Natural killer cell (primary cell): ENCODE data around the gene RPS2. TPM values are rescaled to one million over a fixed set of nuclear protein-coding genes. Genes with fewer than 3 reads are reported as not detected.

ENCODE experiments used
- ATAC-seq, 3 donors: fragments of 150-1000 bp in 2 of 3; fragments of 200-7000 bp in 1 of 3; cut with Tn5 transposase; 1 replicate in 1 of 3; 2 replicates in 2 of 3; pipeline ENCODE4 v1.10.0; 2021; ENCODE audit warnings: mild to moderate bottlenecking in 2 of 3, moderate library complexity in 2 of 3
- DNase-seq, 2 donors: peaks; one replicate each; pipeline versions ENCODE4 v3.0.0 to v3.0.0-alpha.2; 2013 to 2021; ENCODE audit warnings: mixed read lengths in 1 of 2
- H3K27ac ChIP-seq: one replicate; pipeline ENCODE4 v1.5.1; 2013; ENCODE audit warnings: mild to moderate bottlenecking, low read length
- H3K27me3 ChIP-seq: one replicate; pipeline ENCODE4 v1.6.1; 2013; ENCODE audit warnings: low read length; ENCODE audit not compliant: control insufficient read depth, insufficient read depth
- H3K36me3 ChIP-seq: one replicate; pipeline ENCODE4 v1.6.1; 2013; ENCODE audit warnings: low read length; ENCODE audit not compliant: control insufficient read depth, insufficient read depth
- H3K4me1 ChIP-seq: one replicate; pipeline ENCODE4 v1.6.1; 2013; ENCODE audit warnings: low read length; ENCODE audit not compliant: control insufficient read depth, insufficient read depth
- H3K4me3 ChIP-seq: one replicate; pipeline ENCODE4 v1.5.1; 2013; ENCODE audit warnings: low read length
- H3K9me3 ChIP-seq: one replicate; pipeline ENCODE4 v1.6.1; 2013; ENCODE audit warnings: low read length; ENCODE audit not compliant: control insufficient read depth, insufficient read depth
- H3K27ac Mint-ChIP-seq, 2 donors: one replicate each; pipeline ENCODE4 v1.8.0; 2022; ENCODE audit warnings: mild to moderate bottlenecking in 2 of 2, mixed read lengths in 2 of 2, moderate library complexity in 1 of 2
- H3K27me3 Mint-ChIP-seq, 2 donors: one replicate each; pipeline ENCODE4 v1.8.0; 2022; ENCODE audit warnings: low read depth in 2 of 2, mixed read lengths in 2 of 2
- H3K36me3 Mint-ChIP-seq: one replicate; pipeline ENCODE4 v1.8.0; 2022; ENCODE audit warnings: mixed read lengths
- H3K4me1 Mint-ChIP-seq, 2 donors: one replicate each; pipeline ENCODE4 v1.8.0; 2022; ENCODE audit warnings: mixed read lengths in 2 of 2
- H3K4me3 Mint-ChIP-seq: one replicate; pipeline ENCODE4 v1.8.0; 2022; ENCODE audit warnings: mild to moderate bottlenecking, moderate library complexity, mixed read lengths
- H3K9me3 Mint-ChIP-seq, 2 donors: one replicate each; pipeline ENCODE4 v1.8.0; 2022; ENCODE audit warnings: mixed read lengths in 2 of 2
- WGBS: methylation state at CpG from one replicate; pipeline ENCODE4 v1.1.7; 2013; ENCODE audit warnings: missing lambda C conversion rate; ENCODE audit not compliant: insufficient coverage; 5-methylcytosine and 5-hydroxymethylcytosine counted together
- intact Hi-C: fragments of 100-400 bp; cut with micrococcal nuclease; formaldehyde crosslinking; loops from one replicate; pipeline ENCODE4 v1.14.2; 2022
- total RNA-seq, 4 donors: library from RNA; stranded (reverse); fragments of 120-200 nt in 1 of 4; gene quantifications; one replicate each; pipeline versions ENCODE4 v1.2.3 to v1.2.4, GENCODE V29; 2013 to 2022
- TF ChIP-seq, protein P1 (sequence below): fragments of 200-600 bp; IDR thresholded peaks from one replicate; pipeline ENCODE4 v1.8.0; 2022; ENCODE audit warnings: antibody characterized with exemption

The RPS2 gene
- total RNA-seq, 3 donors from 2014 or later (not counting 1 experiment from before 2014, with no cell fraction given), result 1,124 to 1,385 (median 1,274) TPM

DNA sequence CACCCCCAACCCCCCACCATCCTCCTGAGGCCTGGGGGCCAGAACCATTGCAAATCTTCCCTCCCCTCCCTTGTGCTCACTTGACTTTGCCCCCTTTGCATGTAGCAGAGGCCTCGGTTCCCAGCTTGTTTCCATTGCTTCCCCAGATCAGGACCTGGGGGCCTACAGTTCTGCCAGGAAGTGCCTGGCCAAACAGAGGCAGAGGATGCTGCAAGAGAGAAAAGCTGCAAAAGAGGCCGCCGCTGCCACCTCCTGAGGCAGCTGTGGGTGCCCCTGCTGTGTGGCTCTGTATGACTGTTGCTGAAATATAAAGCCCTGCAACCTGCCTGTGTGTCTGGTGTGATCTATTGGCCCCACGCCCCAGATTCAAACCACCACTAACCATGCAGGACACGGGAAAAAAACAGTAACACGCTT is 3.0 kb downstream of the RPS2 start:
- Mint-ChIP-seq H3K36me3 (no peaks in the 10 kb centered on the region), H3K27ac (no peak overlapping the region), H3K9me3 (no peaks in the 10 kb centered on the region), H3K4me1 (peaks cover 41% of the 10 kb centered on the region in 2 donors), H3K4me3 (no peak overlapping the region), H3K27me3 (no peaks in the 10 kb centered on the region)
- DNase-seq (peak in 1 of 2 donors; percentile 42), ATAC-seq (no peak)
- intact Hi-C loops, result no loop called here
- Histone ChIP-seq H3K27me3 (no peaks in the 10 kb centered on the region), H3K4me3 (no peak overlapping the region), H3K4me1 (peaks cover 59% of the 10 kb centered on the region), H3K27ac (no peak overlapping the region), H3K9me3 (no peaks in the 10 kb centered on the region), H3K36me3 (peaks cover 20% of the 10 kb centered on the region)
- WGBS, result 71% methylated on average over 3 of the region's 6 CpGs
- TF ChIP-seq, protein P1, sequence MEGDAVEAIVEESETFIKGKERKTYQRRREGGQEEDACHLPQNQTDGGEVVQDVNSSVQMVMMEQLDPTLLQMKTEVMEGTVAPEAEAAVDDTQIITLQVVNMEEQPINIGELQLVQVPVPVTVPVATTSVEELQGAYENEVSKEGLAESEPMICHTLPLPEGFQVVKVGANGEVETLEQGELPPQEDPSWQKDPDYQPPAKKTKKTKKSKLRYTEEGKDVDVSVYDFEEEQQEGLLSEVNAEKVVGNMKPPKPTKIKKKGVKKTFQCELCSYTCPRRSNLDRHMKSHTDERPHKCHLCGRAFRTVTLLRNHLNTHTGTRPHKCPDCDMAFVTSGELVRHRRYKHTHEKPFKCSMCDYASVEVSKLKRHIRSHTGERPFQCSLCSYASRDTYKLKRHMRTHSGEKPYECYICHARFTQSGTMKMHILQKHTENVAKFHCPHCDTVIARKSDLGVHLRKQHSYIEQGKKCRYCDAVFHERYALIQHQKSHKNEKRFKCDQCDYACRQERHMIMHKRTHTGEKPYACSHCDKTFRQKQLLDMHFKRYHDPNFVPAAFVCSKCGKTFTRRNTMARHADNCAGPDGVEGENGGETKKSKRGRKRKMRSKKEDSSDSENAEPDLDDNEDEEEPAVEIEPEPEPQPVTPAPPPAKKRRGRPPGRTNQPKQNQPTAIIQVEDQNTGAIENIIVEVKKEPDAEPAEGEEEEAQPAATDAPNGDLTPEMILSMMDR, result no peak

- 60% methylated on average over 20 of the region's 20 CpGs for WGBS
Measured at GRCh38 chr16:1960665-1961630, 3.7 kb downstream of the RPS2 start.

GRCh38 chr16:1959269-1960039 is 5.2 kb downstream of the RPS2 start, which contains the start of gene NDUFB10:
TSS of gene NDUFB10 (plus strand) at chr16:1959538. CDS start at chr16:1959625, 87 bp downstream.
- Mint-ChIP-seq H3K4me1 (peaks cover 29 to 31% of the 10 kb centered on the region in 2 donors), H3K27me3 (no peaks in the 10 kb centered on the region), H3K4me3 (peak within 1 kb of the TSS; percentile 91), H3K9me3 (no peaks in the 10 kb centered on the region), H3K36me3 (no peaks in the 10 kb centered on the region), H3K27ac (peak within 1 kb of the TSS; percentile 56 to 85)
- intact Hi-C loops, result no loop called here
- ATAC-seq (peak; percentile 89 to 94 (median 90)), DNase-seq (peak; percentile 83 to 96)
- TF ChIP-seq, protein P1, result peak; percentile 30
- Histone ChIP-seq H3K4me3 (peak within 1 kb of the TSS; percentile 78), H3K9me3 (no peaks in the 10 kb centered on the region), H3K36me3 (peaks cover 20% of the 10 kb centered on the region), H3K4me1 (peaks cover 49% of the 10 kb centered on the region), H3K27me3 (no peaks in the 10 kb centered on the region), H3K27ac (peak within 1 kb of the TSS; percentile 65)
- under 1% methylated on average over 79 of the region's 79 CpGs for WGBS

More at GRCh38 chr16:1960665-1961630, 3.7 kb downstream of the RPS2 start:
- intact Hi-C loops, result no loop called here
- Histone ChIP-seq H3K4me1 (peaks cover 58% of the 10 kb centered on the region), H3K9me3 (no peaks in the 10 kb centered on the region), H3K27me3 (no peaks in the 10 kb centered on the region), H3K4me3 (no peak overlapping the region), H3K27ac (no peak overlapping the region), H3K36me3 (peaks cover 20% of the 10 kb centered on the region)
- Mint-ChIP-seq H3K4me1 (peaks cover 41% of the 10 kb centered on the region in 2 donors), H3K27ac (peak overlapping the region; percentile 56 to 85), H3K4me3 (peak overlapping the region; percentile 91), H3K36me3 (no peaks in the 10 kb centered on the region), H3K9me3 (no peaks in the 10 kb centered on the region), H3K27me3 (no peaks in the 10 kb centered on the region)
- DNase-seq, result peak in 1 of 2 donors; percentile 56
- ATAC-seq, result no peak
- TF ChIP-seq, protein P1, result no peak
